GM23248 (cell line): Measurements from ENCODE around the gene CTSK. TPM values are rescaled to one million over a fixed set of nuclear protein-coding genes. Genes with fewer than 3 reads are reported as not detected.

Source experiments
- DNase-seq: peaks from one replicate; pipeline ENCODE4 v3.0.0-alpha.2; 2015
- H2AFZ ChIP-seq: fragments of 200-600 bp; sonication (generic); 2 replicates; pipeline ENCODE4 v1.6.1; 2016; ENCODE audit warnings: antibody characterized with exemption
- H3F3A ChIP-seq: fragments of 200-600 bp; sonication (generic); 2 replicates; pipeline ENCODE4 v1.6.1; 2016; ENCODE audit warnings: mild to moderate bottlenecking, antibody characterized with exemption, mixed run types; ENCODE audit not compliant: insufficient read depth
- H3K27ac ChIP-seq: fragments of 200-600 bp; sonication (generic); 2 replicates; pipeline ENCODE4 v1.5.1; 2016; ENCODE audit warnings: mild to moderate bottlenecking
- H3K27me3 ChIP-seq: fragments of 200-600 bp; sonication (generic); replicated peaks from 2 replicates; pipeline ENCODE4 v1.6.1; 2016; ENCODE audit warnings: mild to moderate bottlenecking; ENCODE audit not compliant: insufficient read depth
- H3K36me3 ChIP-seq: fragments of 200-600 bp; sonication (generic); 2 replicates; pipeline ENCODE4 v1.6.1; 2016; ENCODE audit warnings: low read depth, mild to moderate bottlenecking
- H3K4me1 ChIP-seq: fragments of 200-600 bp; sonication (generic); 2 replicates; pipeline ENCODE4 v1.6.1; 2016; ENCODE audit warnings: mild to moderate bottlenecking; ENCODE audit not compliant: insufficient read depth
- H3K4me2 ChIP-seq: fragments of 200-600 bp; sonication (generic); one replicate; pipeline ENCODE4 v1.6.1; 2016; ENCODE audit warnings: mild to moderate bottlenecking; ENCODE audit not compliant: unreplicated experiment
- H3K4me3 ChIP-seq: fragments of 200-600 bp; sonication (generic); 2 replicates; pipeline ENCODE4 v1.5.1; 2016; ENCODE audit warnings: mild to moderate bottlenecking
- H3K79me2 ChIP-seq: fragments of 200-600 bp; sonication (generic); 2 replicates; pipeline ENCODE4 v1.6.1; 2016; ENCODE audit warnings: mild to moderate bottlenecking; ENCODE audit not compliant: insufficient read depth
- H3K9ac ChIP-seq: fragments of 200-600 bp; sonication (generic); 2 replicates; pipeline ENCODE4 v1.6.1; 2016; ENCODE audit warnings: mild to moderate bottlenecking
- H3K9me2 ChIP-seq: fragments of 200-600 bp; sonication (generic); 2 replicates; pipeline ENCODE4 v1.6.1; 2016; ENCODE audit warnings: mixed run types, mild to moderate bottlenecking, moderate library complexity; ENCODE audit not compliant: insufficient read depth
- H3K9me3 ChIP-seq: fragments of 200-600 bp; sonication (generic); one replicate; pipeline ENCODE4 v1.6.1; 2017; ENCODE audit warnings: low read depth
- H4K20me1 ChIP-seq: fragments of 200-600 bp; sonication (generic); 2 replicates; pipeline ENCODE4 v1.6.0; 2016; ENCODE audit not compliant: insufficient read depth
- EZH2 ChIP-seq: fragments of 200-600 bp; sonication (generic); IDR thresholded peaks from 2 replicates; pipeline ENCODE4 v1.6.1; 2018; ENCODE audit warnings: antibody characterized with exemption, mild to moderate bottlenecking; ENCODE audit not compliant: insufficient read depth, poor library complexity, severe bottlenecking
- EZH2phosphoT487 ChIP-seq: fragments of 200-600 bp; sonication (generic); IDR thresholded peaks from 2 replicates; pipeline ENCODE4 v1.6.1; 2018; ENCODE audit warnings: antibody characterized with exemption, moderate library complexity, mild to moderate bottlenecking, low read depth; ENCODE audit not compliant: insufficient read depth
- WGBS, 2 experiments: methylation state at CpG; one replicate each; pipeline ENCODE4 v1.1.6; 2015 to 2017; ENCODE audit warnings: low lambda C conversion rate in 2 of 2, low coverage in 1 of 2; ENCODE audit errors: missing lambda C conversion rate in 2 of 2; 5-methylcytosine and 5-hydroxymethylcytosine counted together
- in situ Hi-C: fragments of 300-500 bp; cut with MboI; formaldehyde crosslinking; loops from 2 replicates; pipeline ENCODE4 v1.15.0; 2020
- polyA plus RNA-seq: library from polyadenylated mRNA; unstranded; fragments of >200 nt; fragmentation: Nextera tagmentation; extraction: Ambion mirVana; gene quantifications from 2 replicates; pipeline ENCODE4 v1.2.1, GENCODE V29; 2016
- total RNA-seq: library from RNA; depleted of rRNA; stranded (reverse); fragments of >200 nt; shearing (Covaris generic); gene quantifications from 2 replicates; pipeline ENCODE4 v1.2.3, GENCODE V29; 2014

CTSK gene
- total and polyA plus RNA-seq, 2 experiments from 2014 or later = 81.4 to 90.9 TPM

DNA sequence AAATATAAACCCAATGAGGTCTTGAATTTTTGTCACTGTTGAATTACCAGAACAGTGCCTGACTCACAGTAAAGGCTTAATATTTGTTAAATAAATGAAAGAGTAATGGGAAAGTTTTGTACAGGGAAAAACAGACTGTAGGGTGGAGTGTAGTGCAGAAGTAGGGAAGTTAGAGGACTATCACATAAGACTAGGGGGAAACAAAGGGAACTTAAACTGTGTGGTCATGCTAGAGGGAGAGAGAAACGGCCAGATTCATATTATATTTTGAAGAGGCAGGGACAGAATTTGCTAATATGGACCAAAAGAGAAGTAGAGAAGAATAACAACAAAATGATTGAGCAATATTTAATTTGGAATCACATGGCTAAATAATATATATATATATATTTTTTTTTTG, 14.8 kb downstream of the CTSK start:
- peaks cover 12% of the 10 kb centered on the region; the same call in 1 of the 2 replicates for H3K36me3 ChIP-seq
- H3K4me1 ChIP-seq = no peaks in the 10 kb centered on the region
- TF ChIP-seq EZH2phosphoT487 = no peak
- no peak for TF ChIP-seq EZH2
- DNase-seq = no peak
- H2AFZ ChIP-seq = no peak overlapping the region
- no peaks in the 10 kb centered on the region for H4K20me1 ChIP-seq
- no peaks in the 10 kb centered on the region for H3K27me3 ChIP-seq
- H3K27ac ChIP-seq = no peak overlapping the region
- H3K9me2 ChIP-seq = no peaks in the 10 kb centered on the region
- H3K4me2 ChIP-seq = no peak overlapping the region
- H3F3A ChIP-seq = no peaks in the 10 kb centered on the region
- H3K9me3 ChIP-seq = no peaks in the 10 kb centered on the region
- H3K9ac ChIP-seq = no peak overlapping the region
- in situ Hi-C loops = no loop called here
- 55 to 61% methylated on average over 1 of the region's 1 CpG for WGBS, 2 experiments
- no peaks in the 10 kb centered on the region for H3K79me2 ChIP-seq
- H3K4me3 ChIP-seq = no peak overlapping the region

DNA sequence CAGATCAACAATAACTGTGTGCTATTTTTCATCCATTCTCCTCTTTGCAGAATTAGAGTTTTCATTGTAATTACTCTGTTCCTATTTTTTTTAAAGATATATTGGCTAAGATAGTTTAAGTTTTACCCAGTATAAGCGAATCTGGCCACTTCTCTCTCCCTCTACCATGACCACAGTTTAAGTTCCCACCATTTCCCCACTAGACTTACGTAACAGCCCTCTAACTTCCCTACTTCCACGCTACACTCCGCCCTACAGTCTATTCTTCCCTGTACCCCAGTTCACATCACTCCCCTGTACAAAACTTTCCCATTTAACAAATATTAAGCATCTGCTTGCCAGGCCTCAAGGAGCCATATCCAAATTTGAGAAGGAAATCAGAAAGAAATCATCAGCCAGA, 16.5 kb downstream of the CTSK start:
- Histone ChIP-seq H3K27me3 (no peaks in the 10 kb centered on the region), H3K9me3 (no peaks in the 10 kb centered on the region), H3K79me2 (no peaks in the 10 kb centered on the region), H3K4me3 (no peak overlapping the region), H3F3A (no peaks in the 10 kb centered on the region), H3K27ac (no peak overlapping the region), H3K9me2 (no peaks in the 10 kb centered on the region), H3K9ac (no peak overlapping the region), H3K4me1 (no peaks in the 10 kb centered on the region), H3K4me2 (no peak overlapping the region), H2AFZ (no peak overlapping the region), H4K20me1 (no peaks in the 10 kb centered on the region), H3K36me3 (peaks cover 3% of the 10 kb centered on the region; the same call in 1 of the 2 replicates)
- DNase-seq = no peak
- in situ Hi-C loops = no loop called here
- 84 to 88% methylated on average over 4 of the region's 4 CpGs for WGBS, 2 experiments
- TF ChIP-seq EZH2phosphoT487 (no peak), EZH2 (no peak)

- Histone ChIP-seq H3K9ac (no peak overlapping the region), H2AFZ (no peak overlapping the region), H3K9me2 (no peaks in the 10 kb centered on the region), H3K36me3 (no peaks in the 10 kb centered on the region), H3K27me3 (no peaks in the 10 kb centered on the region), H3K27ac (no peak overlapping the region), H3K4me2 (no peak overlapping the region), H3K4me3 (no peak overlapping the region), H3K9me3 (no peaks in the 10 kb centered on the region), H3F3A (no peaks in the 10 kb centered on the region), H3K4me1 (no peaks in the 10 kb centered on the region), H3K79me2 (no peaks in the 10 kb centered on the region), H4K20me1 (no peaks in the 10 kb centered on the region)
- 66 to 73% methylated on average over 4 of the region's 4 CpGs for WGBS, 2 experiments
- in situ Hi-C loops = no loop called here
- no peak for TF ChIP-seq EZH2
- no peak for TF ChIP-seq EZH2phosphoT487
- DNase-seq = peak; percentile 5
Measured at GRCh38 chr1:150789396-150789795, 18.7 kb downstream of the CTSK start.

DNA sequence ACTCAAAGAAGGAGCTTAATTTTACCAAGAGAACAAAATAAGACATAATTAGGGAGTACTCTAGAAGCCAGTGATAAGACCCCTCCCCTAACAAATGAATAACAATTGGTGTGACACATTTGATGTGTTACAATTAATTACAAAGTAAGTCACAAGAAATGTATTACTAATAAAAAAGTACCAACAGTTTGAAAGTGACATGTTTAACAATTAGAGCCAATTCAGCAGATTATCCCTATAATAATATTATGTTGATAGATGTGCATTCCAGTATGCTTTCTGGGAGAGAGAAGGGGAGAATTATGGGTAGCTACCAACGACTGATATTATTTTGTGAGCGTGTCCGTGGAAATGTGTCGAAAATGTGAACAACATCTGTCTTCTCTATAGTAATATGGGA, 19.1 kb downstream of the CTSK start:
- DNase-seq = no peak
- Histone ChIP-seq H3K9me2 (no peaks in the 10 kb centered on the region), H3F3A (no peaks in the 10 kb centered on the region), H2AFZ (no peak overlapping the region), H4K20me1 (no peaks in the 10 kb centered on the region), H3K27ac (no peak overlapping the region), H3K27me3 (no peaks in the 10 kb centered on the region), H3K36me3 (no peaks in the 10 kb centered on the region), H3K4me3 (no peak overlapping the region), H3K9me3 (no peaks in the 10 kb centered on the region), H3K79me2 (no peaks in the 10 kb centered on the region), H3K4me1 (no peaks in the 10 kb centered on the region), H3K9ac (no peak overlapping the region), H3K4me2 (no peak overlapping the region)
- TF ChIP-seq EZH2phosphoT487 = no peak
- TF ChIP-seq EZH2 = no peak
- 78 to 83% methylated on average over 4 of the region's 4 CpGs for WGBS, 2 experiments
- in situ Hi-C loops = no loop called here

- no peak overlapping the region for H3K27ac ChIP-seq
- in situ Hi-C loops = no loop called here
- H3K36me3 ChIP-seq = no peaks in the 10 kb centered on the region
- H2AFZ ChIP-seq = no peak overlapping the region
- no peak overlapping the region for H3K4me2 ChIP-seq
- no peak for DNase-seq
- no peaks in the 10 kb centered on the region for H3K9me3 ChIP-seq
- no peaks in the 10 kb centered on the region for H3K79me2 ChIP-seq
- no peaks in the 10 kb centered on the region for H4K20me1 ChIP-seq
- TF ChIP-seq EZH2phosphoT487 = no peak
- no peak for TF ChIP-seq EZH2
- H3K4me1 ChIP-seq = no peaks in the 10 kb centered on the region
- H3K27me3 ChIP-seq = no peaks in the 10 kb centered on the region
- no peak overlapping the region for H3K9ac ChIP-seq
- H3F3A ChIP-seq = no peaks in the 10 kb centered on the region
- no peak overlapping the region for H3K4me3 ChIP-seq
- no peaks in the 10 kb centered on the region for H3K9me2 ChIP-seq
Measured at GRCh38 chr1:150787455-150787854, 20.6 kb downstream of the CTSK start.
